Testis (tissue), 3 donors: ENCODE data around the gene SETD3. TPM values are rescaled to one million over a fixed set of nuclear protein-coding genes. Genes with fewer than 3 reads are reported as not detected.

Experiments
- DNase-seq: peaks from one replicate; pipeline ENCODE4 v3.0.0-alpha.2; 2019
- H3K27ac ChIP-seq, 2 donors: fragments of 200-600 bp; sonication (generic); one replicate each; pipeline ENCODE4 v1.5.1; 2019
- H3K27me3 ChIP-seq: fragments of 200-600 bp; sonication (generic); one replicate; pipeline ENCODE4 v1.5.1; 2019
- H3K36me3 ChIP-seq: fragments of 200-600 bp; sonication (generic); one replicate; pipeline ENCODE4 v1.5.1; 2017; ENCODE audit warnings: low read depth; ENCODE audit errors: missing control alignments
- H3K4me1 ChIP-seq: fragments of 200-600 bp; sonication (generic); one replicate; pipeline ENCODE4 v1.5.1; 2019
- H3K4me3 ChIP-seq, 2 donors: fragments of 200-600 bp; sonication (generic); one replicate each; pipeline ENCODE4 v1.5.1; 2017 to 2019
- H3K9me3 ChIP-seq: fragments of 200-600 bp; sonication (generic); one replicate; pipeline ENCODE4 v1.5.1; 2017
- CTCF ChIP-seq, 3 experiments: fragments of 450-650 bp in 2 of 3; fragments of 200-600 bp in 1 of 3; sonication (generic) in 1 of 3; IDR thresholded peaks; one replicate each; pipeline ENCODE4 v1.5.1; 2016 to 2019; ENCODE audit warnings: antibody characterized with exemption in 3 of 3, mild to moderate bottlenecking in 2 of 3, moderate library complexity in 1 of 3
- POLR2A ChIP-seq: fragments of 450-650 bp; IDR thresholded peaks from one replicate; pipeline ENCODE4 v1.6.1; 2017; ENCODE audit warnings: antibody characterized with exemption, mild to moderate bottlenecking, moderate library complexity
- WGBS, 2 donors: methylation state at CpG; one replicate each; pipeline ENCODE4 v1.1.5; 2018; 5-methylcytosine and 5-hydroxymethylcytosine counted together
- intact Hi-C: fragments of 100-400 bp; cut with DNase I; formaldehyde crosslinking; loops from one replicate; pipeline ENCODE4 v1.15.1; 2023; ENCODE audit warnings: low total_unique reads
- polyA plus RNA-seq: library from polyadenylated mRNA; stranded (reverse); fragments of 350-450 nt; fragmentation: Illumina TruSeq; extraction: RNeasy Lipid Tissue Mini Kit (QIAGEN cat#74804); gene quantifications from one replicate; pipeline ENCODE4 v1.2.3, GENCODE V29; 2014; ENCODE audit warnings: low read depth, low replicate concordance; ENCODE audit not compliant: insufficient read depth
- total RNA-seq, 2 donors: library from RNA; depleted of rRNA; stranded (reverse); fragments of >200 nt; gene quantifications; one replicate each; pipeline ENCODE4 v1.2.3, GENCODE V29; 2016

Gene SETD3
- total and polyA plus RNA-seq, 3 donors from 2014 or later: 135 to 186 (median 160) TPM

GRCh38 chr14:99517643-99518381, 37.2 kb upstream of the SETD3 start:
- intact Hi-C loops: loop anchor here (2.0 kb wide), 1 partner anchor 111 kb away; no protein-coding TSS in a partner anchor
- no peak overlapping the region for H3K27ac ChIP-seq
- peaks cover 20% of the 10 kb centered on the region for H3K4me1 ChIP-seq
- TF ChIP-seq CTCF (IDR thresholded peaks at IDR 0.05) (no peak), POLR2A (no peak)
- H3K36me3 ChIP-seq: no peaks in the 10 kb centered on the region
- DNase-seq: no peak
- no peaks in the 10 kb centered on the region for H3K9me3 ChIP-seq
- no peak overlapping the region for H3K4me3 ChIP-seq
- no peaks in the 10 kb centered on the region for H3K27me3 ChIP-seq
- WGBS, 2 donors: 69 to 75% methylated on average over 2 to 15 of the region's 16 CpGs

DNA sequence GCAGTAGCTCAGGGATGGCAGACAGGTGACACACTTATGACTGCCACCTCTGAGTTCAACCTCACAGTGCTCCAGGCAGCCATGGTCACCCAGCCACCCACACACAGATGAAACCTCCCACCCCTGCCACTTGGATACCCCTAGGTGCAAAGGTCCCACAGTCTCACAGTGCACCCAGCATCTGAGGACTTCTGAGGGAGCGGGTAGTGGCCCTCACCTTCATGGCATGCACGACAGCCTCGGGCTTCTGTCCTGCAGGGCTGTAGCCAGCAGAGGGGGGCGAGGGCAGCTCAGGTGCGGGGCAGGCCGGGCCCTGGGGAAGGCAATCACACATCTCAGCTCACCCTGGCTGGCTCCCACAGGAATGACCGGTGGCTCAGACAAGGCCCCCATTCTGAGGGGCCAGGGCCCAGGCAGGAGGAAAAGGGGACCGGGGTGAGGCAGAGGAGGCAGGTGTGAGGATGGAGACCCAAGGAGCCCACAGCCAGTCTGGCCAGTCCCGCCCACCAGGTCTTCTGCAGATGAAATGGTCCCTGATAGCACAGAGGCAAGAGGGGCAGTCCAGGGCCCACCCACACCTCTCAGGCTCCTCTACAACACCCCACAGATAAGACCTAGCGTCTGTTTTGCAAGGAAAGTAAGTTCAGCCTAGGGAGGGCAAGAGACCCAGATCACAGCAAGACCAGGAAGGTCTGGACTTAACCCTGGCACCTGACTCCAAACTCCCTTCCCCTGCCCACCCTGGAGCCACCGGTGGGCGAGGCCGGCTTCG, 36.4 kb upstream of the SETD3 start:
- no peak overlapping the region for H3K27ac ChIP-seq
- H3K36me3 ChIP-seq: no peaks in the 10 kb centered on the region
- peaks cover 25% of the 10 kb centered on the region for H3K4me1 ChIP-seq
- no peaks in the 10 kb centered on the region for H3K9me3 ChIP-seq
- intact Hi-C loops: no loop called here
- no peak for DNase-seq
- no peak overlapping the region for H3K4me3 ChIP-seq
- H3K27me3 ChIP-seq: no peaks in the 10 kb centered on the region
- no peak for TF ChIP-seq CTCF (IDR thresholded peaks at IDR 0.05)
- WGBS, 2 donors: 73 to 80% methylated on average over 2 to 12 of the region's 14 CpGs

DNA sequence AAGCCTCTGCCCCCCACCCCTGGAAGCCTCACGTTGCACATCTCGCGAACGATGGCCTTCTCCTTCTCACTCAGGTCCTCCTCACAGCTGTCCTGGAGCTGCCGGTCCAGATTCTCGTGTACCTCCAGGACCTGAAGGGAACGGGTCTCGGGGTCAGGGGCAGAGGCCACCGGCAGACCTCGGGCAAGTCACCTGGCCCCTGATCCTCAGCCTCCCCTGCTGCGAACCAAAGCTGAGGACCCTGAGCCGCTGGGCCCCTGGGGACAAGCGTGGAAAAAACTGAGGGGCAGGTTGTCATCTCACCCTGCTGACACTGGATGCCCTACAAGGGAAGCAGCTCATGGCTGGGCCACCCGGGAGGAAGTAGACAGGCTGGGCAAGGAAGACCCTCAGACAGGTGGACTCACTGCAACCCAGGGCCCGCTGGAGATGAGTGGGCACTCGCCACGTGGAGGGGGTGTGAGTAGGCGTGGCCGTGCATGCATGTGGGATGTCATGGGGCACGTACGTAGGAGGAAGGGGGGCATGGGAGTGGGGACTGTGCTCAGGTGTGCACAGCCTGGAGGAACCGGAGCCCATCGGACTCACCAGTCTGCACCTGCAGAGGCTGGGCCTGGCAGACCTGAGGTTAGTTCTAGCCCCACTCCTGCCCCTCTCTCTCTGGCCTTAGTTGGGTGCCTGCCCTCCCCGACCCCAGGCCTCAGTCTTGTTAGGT, 35.7 kb upstream of the SETD3 start:
- no peaks in the 10 kb centered on the region for H3K27me3 ChIP-seq
- no peak for DNase-seq
- H3K36me3 ChIP-seq: no peaks in the 10 kb centered on the region
- intact Hi-C loops: no loop called here
- 79 to 85% methylated on average over 18 to 20 of the region's 24 CpGs for WGBS, 2 donors
- no peaks in the 10 kb centered on the region for H3K9me3 ChIP-seq
- H3K4me1 ChIP-seq: peaks cover 32% of the 10 kb centered on the region
- no peak overlapping the region for H3K27ac ChIP-seq
- TF ChIP-seq CTCF (IDR thresholded peaks at IDR 0.05) (no peak), POLR2A (no peak)
- no peak overlapping the region for H3K4me3 ChIP-seq

DNA sequence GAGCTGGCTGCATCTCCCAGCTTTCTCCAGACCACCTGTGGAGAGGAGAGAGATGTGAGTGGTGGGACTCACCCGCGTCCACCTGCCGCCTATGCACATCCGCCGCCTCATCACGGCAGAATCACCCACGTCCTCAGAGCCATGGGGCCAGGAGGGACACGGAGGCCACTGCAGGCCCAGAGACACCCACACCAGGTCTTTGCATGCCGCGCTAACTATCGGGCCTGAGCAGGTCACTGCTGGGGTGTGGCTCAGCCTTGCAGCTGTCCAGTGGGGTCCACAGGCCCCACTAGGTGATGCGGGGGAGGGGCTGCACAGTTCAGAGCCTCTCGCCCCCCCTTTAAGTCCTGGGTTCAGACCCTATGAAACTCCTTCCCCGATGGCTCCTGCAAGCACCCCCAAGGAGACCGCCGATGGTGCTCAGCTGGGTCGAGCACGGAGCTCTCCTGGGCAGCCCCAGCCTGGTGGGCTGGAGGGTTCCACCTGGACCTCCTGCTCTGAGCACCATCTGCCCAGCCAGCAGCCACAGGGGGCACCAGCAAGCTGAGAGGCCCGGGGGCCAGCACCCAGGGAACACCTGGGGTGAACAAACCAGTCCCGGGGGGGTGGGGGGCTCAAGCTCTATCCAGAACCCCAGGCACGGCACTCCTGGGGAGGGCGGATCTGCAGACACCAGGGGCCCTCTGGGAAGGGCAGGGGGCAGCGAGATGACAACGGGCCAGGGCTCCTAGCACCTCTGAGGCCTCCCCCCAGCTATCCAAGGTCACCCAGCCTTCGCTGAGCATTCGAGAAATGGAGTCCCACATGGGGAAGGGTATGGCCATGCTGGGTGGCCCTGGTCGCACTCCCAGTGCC, 34.9 kb upstream of the SETD3 start:
- H3K9me3 ChIP-seq: no peaks in the 10 kb centered on the region
- TF ChIP-seq CTCF (IDR thresholded peaks at IDR 0.05): no peak
- TF ChIP-seq POLR2A: no peak
- DNase-seq: no peak
- 83 to 100% methylated on average over 6 to 27 of the region's 27 CpGs for WGBS, 2 donors
- intact Hi-C loops: no loop called here
- H3K36me3 ChIP-seq: no peaks in the 10 kb centered on the region
- no peaks in the 10 kb centered on the region for H3K27me3 ChIP-seq
- H3K4me1 ChIP-seq: peaks cover 40% of the 10 kb centered on the region
- H3K4me3 ChIP-seq: no peak overlapping the region
- no peak overlapping the region for H3K27ac ChIP-seq
